ENCODE results near the gene SPEM1.

Gene SPEM1

DNA sequence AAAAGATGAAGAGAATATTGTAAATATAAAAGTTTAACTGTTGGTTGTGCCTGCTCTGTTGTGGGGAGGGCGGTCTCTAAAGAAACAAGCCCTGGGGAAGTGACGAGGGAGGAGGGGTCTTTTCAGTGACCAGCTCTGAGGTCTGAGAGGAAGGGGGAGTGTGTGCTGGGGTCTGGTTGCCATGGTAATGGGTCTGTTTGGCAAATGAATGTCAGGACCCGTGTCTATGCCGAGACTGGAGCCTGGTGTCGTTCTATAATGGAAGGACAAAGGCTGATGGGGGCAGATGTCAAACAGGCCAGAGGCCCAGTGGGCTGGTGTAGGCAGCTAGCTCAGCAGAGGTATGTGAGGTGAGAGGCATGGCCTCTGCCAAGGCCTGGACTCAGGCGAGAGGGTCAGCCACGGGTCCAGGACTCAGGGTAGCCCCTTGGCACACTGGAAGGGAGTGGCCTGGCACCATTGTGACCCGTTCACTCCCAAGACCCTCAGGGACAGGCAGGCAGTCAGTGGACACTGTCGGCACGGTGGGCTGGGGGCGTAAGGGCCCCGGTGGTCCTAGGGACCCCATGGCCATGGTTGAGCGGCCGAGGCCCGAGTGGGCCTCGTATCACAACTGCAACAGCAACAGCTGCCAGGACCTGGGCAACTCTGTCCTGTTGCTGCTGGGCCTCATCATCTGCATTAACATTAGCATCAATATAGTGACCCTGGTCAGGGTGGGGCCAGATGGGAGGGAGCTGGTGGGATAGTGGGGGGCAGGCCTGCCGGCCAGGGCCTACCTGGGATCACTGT, at the start of gene SPEM1:
SPEM1 (plus strand) TSS at position 506 of the 792 bp plus-strand sequence; CDS start at position 567, 61 bp downstream.
- no peak for DNase-seq

- DNase-seq, result no peak
Measured at GRCh38 chr17:7370853-7371252, 49.3 kb upstream of the SPEM1 start.

DNA sequence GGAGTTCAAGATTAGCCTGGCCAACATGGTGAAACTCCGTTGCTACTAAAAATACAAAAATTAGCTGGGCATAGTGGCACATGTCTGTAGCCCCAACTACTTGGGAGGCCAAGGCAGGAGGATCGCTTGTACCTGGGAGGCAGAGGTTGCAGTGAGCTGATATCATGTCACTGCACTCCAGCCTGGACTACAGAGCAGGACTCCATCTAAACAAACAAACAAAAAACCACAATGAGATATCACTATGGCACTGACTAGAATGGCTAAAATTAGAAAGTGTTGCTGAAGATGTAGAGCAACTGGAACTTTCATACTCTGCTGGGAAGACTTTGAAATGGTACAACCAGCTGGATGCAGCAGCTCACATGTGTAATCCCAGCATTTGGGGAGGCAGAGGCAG, 45.8 kb upstream of the SPEM1 start:
- no peak for DNase-seq

DNA sequence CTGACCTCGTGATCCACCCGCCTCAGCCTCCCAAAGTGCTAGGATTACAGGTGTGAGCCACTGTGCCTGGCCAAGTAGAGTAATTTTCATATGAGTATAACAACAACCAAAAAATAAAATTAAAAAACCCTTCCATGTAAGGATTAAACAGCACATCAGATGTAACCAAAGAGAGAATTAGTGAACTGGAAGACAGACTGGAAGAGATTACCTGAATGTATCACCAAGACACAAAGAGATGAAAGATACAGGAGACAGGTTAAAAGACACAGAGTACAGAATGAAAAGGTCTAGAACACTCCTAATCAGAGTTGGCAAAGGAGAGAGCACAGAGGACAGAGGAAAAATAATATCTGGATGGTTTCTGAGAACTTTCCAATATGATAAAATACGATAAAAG, 41.0 kb upstream of the SPEM1 start:
- DNase-seq, result no peak

DNA sequence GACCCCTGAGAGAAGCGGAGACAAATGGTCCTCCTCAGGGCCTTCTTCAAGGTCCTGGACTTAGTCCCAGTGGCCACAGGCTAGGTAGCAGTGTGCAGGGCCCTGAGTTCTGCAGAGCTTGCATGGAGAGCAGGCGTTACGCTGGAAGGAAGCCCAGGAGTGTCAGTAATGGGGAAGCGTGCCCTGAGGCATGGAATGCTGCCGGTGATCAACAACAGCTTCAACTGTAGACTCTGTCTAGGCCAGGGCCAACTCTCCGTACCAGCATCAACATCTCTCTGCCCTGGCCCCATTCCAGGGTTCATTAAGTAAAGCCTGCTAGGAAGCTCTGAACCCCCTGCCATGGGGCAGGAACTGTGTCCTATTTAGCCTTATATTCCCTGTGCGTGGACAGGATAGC, 39.8 kb upstream of the SPEM1 start:
- no peak for DNase-seq

DNA sequence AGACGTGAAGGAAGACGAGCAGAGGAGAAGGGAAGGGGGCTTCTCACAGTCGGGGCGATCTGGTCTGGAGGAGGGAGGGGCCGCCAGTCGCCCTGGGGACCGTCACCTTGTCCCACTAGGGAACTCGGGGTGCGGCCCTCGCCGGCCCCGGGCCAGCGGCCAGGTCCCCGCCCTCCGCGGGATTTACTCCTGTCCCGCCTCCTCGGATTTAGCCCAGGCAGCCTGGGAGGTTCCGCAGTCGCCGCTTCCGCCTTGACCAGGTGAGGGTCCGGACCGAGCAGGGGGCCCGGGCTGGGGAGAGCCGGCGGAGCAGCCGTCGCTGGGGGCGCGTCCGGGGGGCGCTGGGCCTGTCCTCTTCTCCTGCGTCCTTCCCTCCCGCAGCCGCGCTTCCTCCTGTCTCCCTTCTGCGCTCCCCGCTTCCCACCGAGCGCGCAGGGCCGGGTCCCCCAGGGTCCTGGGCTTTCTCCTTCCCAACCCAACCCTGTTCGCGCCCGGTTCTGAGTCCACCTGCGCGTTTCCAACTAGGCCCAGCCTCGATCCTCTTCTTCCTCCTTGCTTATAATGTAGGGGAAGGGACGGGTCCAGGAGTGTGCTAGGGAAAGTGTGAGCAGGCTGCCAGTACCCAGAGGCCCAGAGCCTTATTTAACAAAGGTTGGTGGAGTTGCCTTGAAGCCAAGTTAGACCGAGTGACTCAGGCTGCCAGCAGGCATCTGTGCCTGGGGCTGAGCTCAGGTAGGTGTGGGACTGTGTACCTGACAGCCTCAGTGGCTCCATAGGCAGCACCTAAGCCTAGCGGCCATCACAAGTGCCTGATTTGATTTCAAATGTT, 39.1 kb upstream of the SPEM1 start, which contains the start of gene TNK1:
TNK1 (plus strand) TSS at position 235 of the 829 bp plus-strand sequence. CDS start 1,838 bp downstream, outside the sequence.
- no peak for DNase-seq

DNA sequence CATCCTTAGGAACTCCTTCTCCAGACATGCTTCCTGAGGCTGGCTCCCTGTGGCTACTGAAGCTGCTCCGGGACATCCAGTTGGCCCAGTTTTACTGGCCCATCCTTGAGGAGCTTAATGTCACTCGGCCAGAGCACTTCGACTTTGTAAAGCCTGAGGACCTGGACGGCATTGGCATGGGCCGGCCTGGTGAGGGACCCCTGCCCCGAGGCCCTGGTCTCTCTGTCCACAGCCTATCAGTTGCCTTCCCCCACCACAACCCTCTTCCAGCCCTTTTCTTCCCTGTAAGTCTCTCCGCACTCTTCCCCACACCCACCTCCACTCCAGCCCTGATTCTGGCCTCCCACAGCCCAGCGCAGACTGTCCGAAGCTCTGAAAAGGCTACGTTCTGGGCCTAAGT, 37.2 kb upstream of the SPEM1 start:
- no peak for DNase-seq

- DNase-seq, result no peak
Measured at GRCh38 chr17:7383371-7383741, 36.8 kb upstream of the SPEM1 start.

DNA sequence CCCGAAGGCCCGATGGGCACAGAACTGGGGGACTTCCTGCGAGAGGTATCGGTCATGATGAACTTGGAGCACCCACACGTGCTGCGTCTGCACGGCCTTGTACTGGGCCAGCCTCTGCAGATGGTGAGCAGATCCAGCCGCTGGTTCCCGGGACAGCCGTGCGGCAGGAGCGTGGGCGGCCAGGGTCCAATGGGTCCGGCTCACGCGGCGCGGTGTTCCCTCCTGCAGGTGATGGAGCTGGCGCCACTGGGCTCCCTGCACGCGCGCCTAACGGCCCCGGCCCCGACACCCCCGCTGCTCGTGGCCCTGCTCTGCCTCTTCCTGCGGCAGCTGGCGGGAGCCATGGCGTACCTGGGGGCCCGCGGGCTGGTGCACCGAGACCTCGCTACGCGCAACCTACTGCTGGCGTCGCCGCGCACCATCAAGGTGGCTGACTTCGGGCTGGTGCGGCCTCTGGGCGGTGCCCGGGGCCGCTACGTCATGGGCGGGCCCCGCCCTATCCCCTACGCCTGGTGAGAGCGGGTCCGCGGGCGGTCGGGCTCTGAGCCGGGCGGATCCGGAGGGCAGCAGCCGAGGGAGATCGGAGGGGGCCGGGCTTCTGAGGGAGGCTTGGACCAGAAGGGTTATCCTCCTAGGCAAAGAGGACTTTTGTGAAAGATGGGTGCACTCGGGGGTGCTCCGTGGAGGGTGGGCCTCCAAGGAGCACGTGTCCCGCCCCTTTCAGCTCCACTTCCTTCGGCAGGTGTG, 36.2 kb upstream of the SPEM1 start:
- peak; percentile 69 for DNase-seq

GRCh38 chr17:7384489-7385081, 35.5 kb upstream of the SPEM1 start:
- no peak for DNase-seq

GRCh38 chr17:7388856-7389255, 31.3 kb upstream of the SPEM1 start:
- DNase-seq, result no peak

DNA sequence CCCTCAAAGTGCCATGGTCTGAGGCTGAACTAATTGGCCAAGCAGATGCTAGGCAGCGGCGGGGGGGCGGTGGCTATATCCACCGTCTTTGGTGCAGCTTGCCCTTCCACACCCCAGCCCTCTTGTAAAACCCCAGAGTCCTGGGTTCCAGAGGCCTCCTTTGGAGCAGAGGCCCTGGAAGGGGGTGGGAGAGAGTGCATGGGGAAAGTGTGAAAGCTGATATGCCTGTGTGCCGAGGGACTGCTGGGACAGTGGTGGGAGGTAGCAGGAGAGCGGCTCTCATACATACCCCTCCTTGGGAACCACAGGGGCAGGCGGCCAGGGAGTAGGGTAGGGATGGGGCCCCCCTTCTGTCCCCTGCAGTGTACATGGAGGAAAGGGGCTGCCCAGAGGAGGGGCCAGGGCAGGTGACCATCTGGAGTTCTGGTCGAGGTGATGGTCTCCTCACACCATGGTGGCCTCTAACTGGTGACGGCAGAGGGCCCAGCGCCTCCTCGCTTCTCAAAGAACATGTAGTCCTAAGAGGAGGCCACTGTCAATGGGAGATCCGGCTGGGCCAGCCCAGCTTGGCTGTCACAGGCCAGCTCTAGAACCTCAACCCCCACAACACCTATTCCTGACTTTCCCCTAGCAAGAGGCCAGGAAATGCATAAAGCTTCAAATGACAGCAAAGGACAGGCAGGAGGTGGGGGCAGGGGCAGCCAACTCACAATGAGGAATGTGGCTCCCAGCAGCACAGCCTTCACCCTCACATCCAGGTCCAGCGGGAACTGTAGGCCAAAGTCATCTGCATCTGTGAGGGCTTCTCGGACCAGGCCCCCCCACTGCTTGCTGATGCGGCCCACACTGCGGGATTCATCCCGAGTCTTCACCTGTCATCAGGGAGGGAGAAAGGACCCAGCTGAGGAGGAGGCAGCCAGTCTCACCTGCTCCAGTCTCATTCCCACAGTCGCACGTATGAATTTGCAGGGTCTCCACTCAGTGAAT, 29.9 kb upstream of the SPEM1 start:
- no peak for DNase-seq

DNA sequence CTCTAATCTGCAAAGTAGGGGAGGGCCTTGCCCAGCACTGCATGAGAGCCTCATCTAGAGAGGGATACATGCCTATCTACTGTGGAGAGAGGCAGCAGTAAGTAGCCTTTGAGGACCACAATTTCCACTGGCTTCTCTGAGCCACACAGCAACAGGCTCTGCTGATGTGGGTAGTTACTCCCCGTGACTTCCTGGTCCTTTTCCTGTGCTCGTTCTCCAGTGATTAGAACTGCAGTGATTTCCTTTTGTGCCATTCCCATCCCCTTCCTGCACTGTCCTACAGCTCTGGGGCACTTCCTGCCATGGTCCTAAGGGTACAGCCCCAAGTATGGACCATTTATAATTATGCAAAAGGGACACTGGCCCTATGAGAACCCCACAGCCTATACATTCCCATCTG, 28.8 kb upstream of the SPEM1 start:
- DNase-seq, result no peak

- DNase-seq, result no peak
Measured at GRCh38 chr17:7392696-7393612, 27.2 kb upstream of the SPEM1 start.

GRCh38 chr17:7393613-7394451, 26.3 kb upstream of the SPEM1 start:
- peak; percentile 57 for DNase-seq

GRCh38 chr17:7394452-7395191, 25.5 kb upstream of the SPEM1 start, which contains the start of gene PLSCR3:
Gene PLSCR3, minus strand, starts transcription at chr17:7394525. Its CDS starts 415 bp downstream, at chr17:7394110.
- DNase-seq, result peak; percentile 78

- no peak for DNase-seq
Measured at GRCh38 chr17:7396147-7396546, 24.0 kb upstream of the SPEM1 start.

- DNase-seq, result no peak
Measured at GRCh38 chr17:7398612-7399011, 21.5 kb upstream of the SPEM1 start.

Data from NCI-H510A treated with DMSO at 0.1 percent for 48 hours (cell line).